Measurements from ENCODE around the gene SEMA3D. TPM values are rescaled to one million over a fixed set of nuclear protein-coding genes. Genes with fewer than 3 reads are reported as not detected.

The SEMA3D gene
- total RNA-seq, 2 donors from 2014 or later, result 1.4 to 1.5 TPM

GRCh38 chr7:84971360-84971759, 215.5 kb downstream of the SEMA3D start:
- no peak overlapping the region for H3K4me3 ChIP-seq
- no peaks in the 10 kb centered on the region for H3K9me3 ChIP-seq
- H3K27ac ChIP-seq, result no peak overlapping the region
- DNase-seq (ENCODE audit: low spot score), result no peak
- no peaks in the 10 kb centered on the region for H3K36me3 ChIP-seq
- H3K4me1 ChIP-seq, result peaks cover 0 to 5% of the 10 kb centered on the region in 2 donors
- TF ChIP-seq CTCF (IDR thresholded peaks at IDR 0.05), result no peak
- H3K27me3 ChIP-seq, result no peaks in the 10 kb centered on the region

GRCh38 chr7:84970670-84971069, 216.2 kb downstream of the SEMA3D start:
- Histone ChIP-seq H3K36me3 (no peaks in the 10 kb centered on the region), H3K9me3 (no peaks in the 10 kb centered on the region), H3K27ac (no peak overlapping the region), H3K27me3 (no peaks in the 10 kb centered on the region), H3K4me1 (peaks cover 0 to 5% of the 10 kb centered on the region in 2 donors), H3K4me3 (no peak overlapping the region)
- DNase-seq (ENCODE audit: low spot score), result no peak
- TF ChIP-seq CTCF (IDR thresholded peaks at IDR 0.05), result no peak

GRCh38 chr7:84953234-84953633, 233.6 kb downstream of the SEMA3D start:
- H3K27me3 ChIP-seq, result no peaks in the 10 kb centered on the region
- DNase-seq (ENCODE audit: low spot score), result no peak
- H3K4me3 ChIP-seq, result no peak overlapping the region
- no peaks in the 10 kb centered on the region for H3K36me3 ChIP-seq
- TF ChIP-seq CTCF (IDR thresholded peaks at IDR 0.05), result no peak
- H3K27ac ChIP-seq, result no peak overlapping the region
- H3K9me3 ChIP-seq, result no peaks in the 10 kb centered on the region
- no peaks in the 10 kb centered on the region for H3K4me1 ChIP-seq

- H3K36me3 ChIP-seq, result no peaks in the 10 kb centered on the region
- no peak for TF ChIP-seq CTCF (IDR thresholded peaks at IDR 0.05)
- H3K4me3 ChIP-seq, result no peak overlapping the region
- no peak for DNase-seq (ENCODE audit: low spot score)
- no peaks in the 10 kb centered on the region for H3K9me3 ChIP-seq
- no peaks in the 10 kb centered on the region for H3K4me1 ChIP-seq
- no peak overlapping the region for H3K27ac ChIP-seq
- no peaks in the 10 kb centered on the region for H3K27me3 ChIP-seq
Measured at GRCh38 chr7:84950836-84951235, 236.0 kb downstream of the SEMA3D start.

- H3K27me3 ChIP-seq, result no peaks in the 10 kb centered on the region
- no peaks in the 10 kb centered on the region for H3K4me1 ChIP-seq
- no peak for TF ChIP-seq CTCF (IDR thresholded peaks at IDR 0.05)
- no peak for DNase-seq (ENCODE audit: low spot score)
- H3K27ac ChIP-seq, result no peak overlapping the region
- no peak overlapping the region for H3K4me3 ChIP-seq
- H3K9me3 ChIP-seq, result no peaks in the 10 kb centered on the region
- H3K36me3 ChIP-seq, result no peaks in the 10 kb centered on the region
Measured at GRCh38 chr7:84949501-84949900, 237.4 kb downstream of the SEMA3D start.

- no peak for DNase-seq (ENCODE audit: low spot score)
Measured at GRCh38 chr7:84949067-84949466, 237.8 kb downstream of the SEMA3D start.

More at GRCh38 chr7:84949067-84949466, 237.8 kb downstream of the SEMA3D start:
- Histone ChIP-seq H3K4me1 (no peaks in the 10 kb centered on the region), H3K27ac (no peak overlapping the region), H3K4me3 (no peak overlapping the region), H3K36me3 (no peaks in the 10 kb centered on the region), H3K27me3 (no peaks in the 10 kb centered on the region), H3K9me3 (no peaks in the 10 kb centered on the region)
- TF ChIP-seq CTCF (IDR thresholded peaks at IDR 0.05), result no peak
